H1 (cell line): ENCODE data around the gene CEP57. TPM values are rescaled to one million over a fixed set of nuclear protein-coding genes. Genes with fewer than 3 reads are reported as not detected.

ENCODE experiments used
- ATF2 ChIP-seq: IDR thresholded peaks from 2 replicates; pipeline ENCODE4 v1.6.1; 2012; ENCODE audit warnings: low read length, inconsistent platforms
- CTCF ChIP-seq, 3 experiments: IDR thresholded peaks; 1 replicate in 2 of 3; 2 replicates in 1 of 3; pipeline versions ENCODE4 v1.5.1 to v1.6.1; 2011; ENCODE audit warnings: low read length in 3 of 3, mild to moderate bottlenecking in 3 of 3, inconsistent platforms in 2 of 3, low read depth in 1 of 3, moderate library complexity in 1 of 3; ENCODE audit not compliant: insufficient read depth in 1 of 3; ENCODE audit errors: control extremely low read depth in 1 of 3
- GTF2F1 ChIP-seq: IDR thresholded peaks from 2 replicates; pipeline ENCODE4 v1.6.1; 2012; ENCODE audit warnings: low read depth, low read length, improper control_type of control experiment, borderline replicate concordance
- SIN3A ChIP-seq, 2 experiments: IDR thresholded peaks in 1 of 2; conservative IDR thresholded peaks in 1 of 2; 2 replicates each; pipeline ENCODE4 v1.6.1; 2011 to 2012; ENCODE audit warnings: low read length in 2 of 2, improper control_type of control experiment in 1 of 2, low read depth in 1 of 2, mild to moderate bottlenecking in 1 of 2
- SIX5 ChIP-seq: IDR thresholded peaks from 2 replicates; pipeline ENCODE4 v1.6.1; 2011; ENCODE audit warnings: mild to moderate bottlenecking, low read depth, low read length
- TEAD4 ChIP-seq: IDR thresholded peaks from 2 replicates; pipeline ENCODE4 v1.6.1; 2012; ENCODE audit warnings: low read depth, low read length, inconsistent platforms, mixed read lengths
- polyA plus RNA-seq, 7 experiments: library from polyadenylated mRNA; depleted of rRNA in 3 of 7; stranded (reverse) in 5 of 7; unstranded in 2 of 7; fragments of >200 nt in 5 of 7; fragments of 200-250 nt in 2 of 7; gene quantifications; 1 replicate in 5 of 7; 2 replicates in 1 of 7; 4 replicates in 1 of 7; pipeline versions ENCODE4 v1.2.1 to v1.2.3, GENCODE V29; 2011 to 2013; ENCODE audit warnings: missing spikeins in 2 of 7, mixed read lengths in 2 of 7
- total RNA-seq: library from RNA; stranded (reverse); fragmentation: NEBNext Ultra II Directional; extraction: Animal tissue kit (Norgen Biotek cat#: 25700); gene quantifications from 2 replicates; pipeline ENCODE4 v1.2.1, GENCODE V29; 2021

CEP57 gene
- total and polyA plus RNA-seq, 2 of the 8 experiments (the other 6 are each of a cell fraction or from before 2014, with no cell fraction given) = 26.3 to 72.7 TPM

GRCh38 chr11:95832763-95833162 lies 42.5 kb downstream of the CEP57 start (continued):
- no peak for TF ChIP-seq ATF2
- no peak for TF ChIP-seq SIN3A (conservative IDR thresholded peaks at IDR 0.05 in 1 of 2, IDR thresholded peaks at IDR 0.05 in 1 of 2; ENCODE audit: low read depth in 1 of 2, low read length in 2 of 2)
- TF ChIP-seq CTCF (IDR thresholded peaks at IDR 0.05; ENCODE audit: control extremely low read depth in 1 of 3, insufficient read depth in 1 of 3, low read depth in 1 of 3, low read length in 3 of 3) = no peak
- no peak for TF ChIP-seq TEAD4
- TF ChIP-seq GTF2F1 = no peak
- TF ChIP-seq SIX5 = no peak
